GM12892 (cell line): ENCODE data around the gene BTC.

Experiments
- POLR2A ChIP-seq: IDR thresholded peaks from 2 replicates; pipeline ENCODE4 v1.6.1; 2011; ENCODE audit warnings: low read depth, low read length, control low read depth
- POLR2AphosphoS5 ChIP-seq: IDR thresholded peaks from 2 replicates; pipeline ENCODE4 v1.6.1; 2011; ENCODE audit warnings: low read depth, low read length, control low read depth
- TAF1 ChIP-seq: IDR thresholded peaks from 2 replicates; pipeline ENCODE4 v1.6.1; 2011; ENCODE audit warnings: low read depth, mild to moderate bottlenecking, control low read depth, low read length, borderline replicate concordance

DNA sequence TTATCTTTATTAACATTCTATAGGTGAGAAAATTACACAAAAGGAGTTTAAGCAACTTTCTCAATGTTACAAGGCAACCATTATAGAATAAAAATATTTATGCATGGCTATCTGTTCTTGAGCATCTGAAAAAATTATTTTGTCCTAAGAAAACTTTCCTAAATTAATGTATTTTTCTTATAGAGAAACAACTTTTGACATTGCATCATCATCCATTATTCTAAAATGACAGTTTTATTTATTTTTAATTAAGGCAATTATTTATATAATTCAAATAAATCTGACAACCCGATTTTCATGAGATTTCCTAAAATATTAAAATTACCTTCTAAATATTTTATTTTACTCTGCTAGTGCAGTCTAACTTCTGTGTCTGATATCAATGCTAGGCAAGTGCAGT is 4.8 kb downstream of the BTC start:
- TF ChIP-seq POLR2A (no peak), POLR2AphosphoS5 (no peak), TAF1 (no peak)
